Retinal pigment epithelial cell (primary cell): ENCODE data around the gene PDE4B.
A peak's percentile ranks its signal among the peaks of the same experiment; 100 is the strongest.

Source experiments
- DNase-seq: peaks from one replicate; pipeline ENCODE4 v3.0.0-alpha.2; 2010; ENCODE audit warnings: low read depth
- H3K4me3 ChIP-seq: 2 replicates; pipeline ENCODE4 v1.5.1; 2011; ENCODE audit warnings: mild to moderate bottlenecking, low read length, control low read depth, moderate library complexity
- TF ChIP-seq, protein P1 (sequence below): conservative IDR thresholded peaks from 2 replicates; pipeline ENCODE4 v1.5.1; 2011; ENCODE audit warnings: low read depth, low read length, control low read depth, inconsistent platforms

Gene PDE4B

DNA sequence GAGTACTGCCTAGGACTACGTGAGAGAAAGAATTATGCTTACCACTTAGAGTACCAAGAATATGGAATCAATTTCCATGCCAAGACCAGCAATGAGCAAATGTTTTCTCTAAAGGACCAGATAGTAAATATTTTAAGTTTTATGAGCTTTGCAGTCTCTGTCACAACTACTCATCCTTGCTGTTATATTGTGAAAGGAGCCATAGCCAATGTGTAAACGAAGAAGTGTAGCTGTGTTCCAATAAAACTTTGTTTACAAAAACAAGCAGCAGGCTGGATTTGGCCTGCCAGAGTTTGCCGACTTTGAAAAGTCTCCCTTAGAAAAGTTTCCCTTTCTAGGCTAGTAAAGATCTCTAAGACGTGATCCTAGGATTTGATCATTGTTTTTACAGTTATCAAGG, 128.8 kb downstream of the PDE4B start:
- no peak overlapping the region for H3K4me3 ChIP-seq
- DNase-seq: no peak
- TF ChIP-seq, protein P1, sequence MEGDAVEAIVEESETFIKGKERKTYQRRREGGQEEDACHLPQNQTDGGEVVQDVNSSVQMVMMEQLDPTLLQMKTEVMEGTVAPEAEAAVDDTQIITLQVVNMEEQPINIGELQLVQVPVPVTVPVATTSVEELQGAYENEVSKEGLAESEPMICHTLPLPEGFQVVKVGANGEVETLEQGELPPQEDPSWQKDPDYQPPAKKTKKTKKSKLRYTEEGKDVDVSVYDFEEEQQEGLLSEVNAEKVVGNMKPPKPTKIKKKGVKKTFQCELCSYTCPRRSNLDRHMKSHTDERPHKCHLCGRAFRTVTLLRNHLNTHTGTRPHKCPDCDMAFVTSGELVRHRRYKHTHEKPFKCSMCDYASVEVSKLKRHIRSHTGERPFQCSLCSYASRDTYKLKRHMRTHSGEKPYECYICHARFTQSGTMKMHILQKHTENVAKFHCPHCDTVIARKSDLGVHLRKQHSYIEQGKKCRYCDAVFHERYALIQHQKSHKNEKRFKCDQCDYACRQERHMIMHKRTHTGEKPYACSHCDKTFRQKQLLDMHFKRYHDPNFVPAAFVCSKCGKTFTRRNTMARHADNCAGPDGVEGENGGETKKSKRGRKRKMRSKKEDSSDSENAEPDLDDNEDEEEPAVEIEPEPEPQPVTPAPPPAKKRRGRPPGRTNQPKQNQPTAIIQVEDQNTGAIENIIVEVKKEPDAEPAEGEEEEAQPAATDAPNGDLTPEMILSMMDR: no peak

DNA sequence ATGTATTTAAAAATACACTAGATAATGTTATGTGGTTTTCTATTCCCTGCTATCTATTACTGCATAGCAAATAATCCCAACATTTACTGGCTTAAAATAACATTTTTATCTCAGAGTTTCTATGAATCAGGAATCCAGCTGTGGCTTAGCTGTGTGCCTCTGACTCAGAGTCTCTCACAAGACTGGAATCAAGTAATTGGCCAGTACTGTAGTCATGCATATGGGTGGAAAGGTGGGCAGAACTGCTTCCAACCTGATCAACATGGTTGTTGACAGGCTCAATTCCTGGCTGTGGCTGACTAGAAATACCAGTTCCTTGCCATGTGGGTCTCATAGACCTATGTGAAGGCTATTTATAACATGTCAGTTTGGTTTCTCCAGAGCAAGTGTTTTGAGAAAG, 131.8 kb downstream of the PDE4B start:
- TF ChIP-seq, protein P1: no peak
- no peak overlapping the region for H3K4me3 ChIP-seq
- peak; percentile 71 for DNase-seq

DNA sequence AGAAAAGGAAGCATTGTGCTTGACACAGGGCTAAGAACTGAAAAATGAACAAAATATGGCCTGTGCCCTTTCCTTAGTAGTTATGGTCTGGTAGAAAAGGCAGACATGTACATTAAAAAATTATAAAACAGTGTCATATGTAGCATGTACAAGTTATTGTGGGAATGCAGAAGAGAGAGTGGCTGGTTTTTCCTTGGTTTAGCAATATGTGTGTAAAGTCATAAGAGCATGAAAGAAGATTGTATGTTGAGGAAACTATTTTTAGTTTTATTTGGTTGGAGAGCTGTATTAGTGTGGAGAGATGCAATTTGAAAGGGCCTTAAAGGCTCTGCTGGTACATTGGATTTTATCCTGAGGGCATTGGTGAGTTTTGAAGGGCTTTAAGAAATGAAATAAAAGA, 145.8 kb downstream of the PDE4B start:
- no peak overlapping the region for H3K4me3 ChIP-seq
- DNase-seq: no peak

DNA sequence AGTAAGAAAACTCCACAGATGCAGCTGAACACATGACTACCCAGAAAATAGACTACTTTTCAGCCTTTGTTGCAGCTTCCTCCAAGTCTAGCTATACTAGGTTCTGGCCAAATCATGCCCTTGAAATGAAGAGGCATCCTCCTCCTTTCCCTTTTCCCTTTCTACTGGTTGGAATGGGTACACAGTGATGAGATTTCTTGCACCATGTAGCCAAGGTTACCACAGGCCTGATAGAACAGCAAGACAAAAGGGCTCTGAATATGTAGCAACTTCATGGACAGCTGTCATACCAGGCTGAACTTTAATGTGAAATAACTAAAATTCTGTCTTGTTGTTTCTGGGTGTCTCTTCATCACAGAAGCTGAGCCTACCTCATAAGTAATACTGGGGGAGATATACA, 146.5 kb downstream of the PDE4B start:
- TF ChIP-seq, protein P1: no peak
- no peak for DNase-seq
- no peak overlapping the region for H3K4me3 ChIP-seq

More for the DNA sequence above, 145.8 kb downstream of the PDE4B start:
- TF ChIP-seq, protein P1: no peak

DNA sequence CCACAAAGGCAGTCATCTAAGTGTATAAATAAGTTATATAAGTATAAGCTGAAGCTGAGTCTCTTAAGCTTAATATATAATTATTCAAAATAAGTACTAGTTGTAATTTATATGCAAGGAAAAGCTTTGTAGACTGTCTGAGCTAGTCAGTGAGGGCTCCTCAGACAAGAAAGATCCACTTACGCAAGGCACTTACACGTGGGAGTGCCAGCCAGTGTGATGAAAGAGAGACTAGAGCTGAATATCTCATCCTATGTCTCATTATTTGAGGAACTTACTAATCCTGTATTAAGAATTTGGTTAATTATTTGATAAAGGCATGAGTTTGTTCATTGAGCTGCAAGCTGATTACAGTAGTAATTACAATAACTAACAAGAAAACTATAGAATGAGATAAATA, 146.9 kb downstream of the PDE4B start:
- H3K4me3 ChIP-seq: no peak overlapping the region
- no peak for DNase-seq
- TF ChIP-seq, protein P1: no peak

DNA sequence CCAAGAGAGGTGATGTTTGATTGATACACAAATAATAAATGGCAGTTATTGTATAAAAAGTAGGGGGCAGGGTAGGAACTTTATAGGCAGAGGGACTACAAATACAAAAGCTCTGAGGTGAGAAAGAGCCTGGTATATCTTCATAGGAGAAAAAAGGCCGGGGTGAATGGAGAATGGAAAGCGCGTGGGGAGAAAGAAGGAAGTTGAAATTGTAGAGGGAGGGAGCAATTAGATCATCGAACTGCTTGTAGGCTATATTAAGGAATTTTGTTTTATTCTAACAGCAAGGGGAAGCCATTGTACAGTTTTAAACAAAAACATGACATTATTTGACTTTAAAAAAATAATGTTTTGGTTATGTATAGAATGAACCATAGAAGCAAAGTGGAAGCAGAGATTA, 147.4 kb downstream of the PDE4B start:
- TF ChIP-seq, protein P1: no peak
- no peak for DNase-seq
- no peak overlapping the region for H3K4me3 ChIP-seq

DNA sequence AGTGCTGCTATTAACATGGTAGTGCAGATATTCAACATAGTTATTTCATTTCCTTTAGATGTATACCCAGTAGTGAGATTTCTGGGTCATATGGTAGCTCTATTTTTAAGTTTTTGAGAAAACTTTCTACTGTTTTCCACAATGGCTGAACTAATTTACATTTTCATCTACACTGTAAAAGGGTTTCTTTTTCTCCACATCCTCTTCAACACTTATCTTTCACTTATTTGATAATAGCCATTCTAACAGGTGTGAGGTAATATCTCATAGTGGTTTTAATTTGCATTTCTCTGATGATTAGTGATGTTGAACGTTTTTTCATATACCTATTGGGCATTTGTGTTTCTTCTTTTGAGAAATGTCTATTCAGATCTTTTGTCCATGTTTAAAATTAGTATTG, 149.8 kb downstream of the PDE4B start:
- H3K4me3 ChIP-seq: no peak overlapping the region
- TF ChIP-seq, protein P1: no peak
- no peak for DNase-seq
